ENCODE data around the gene ALKBH4.
"Not testable (repeated sequence)": the region's sequence is repeated elsewhere in the genome, so short reads cannot be mapped to it uniquely, and the experiment has no call there.

ALKBH4 gene

GRCh38 chr7:102464577-102465280 is at the start of gene ALKBH4, which contains the start of gene LRWD1:
TSS of gene ALKBH4 (minus strand) at chr7:102464863. CDS start at chr7:102464836, 27 bp downstream.
TSS of gene LRWD1 (plus strand) at chr7:102464984. CDS start at chr7:102465081, 97 bp downstream.
- intact Hi-C loops (cut with DNase I): loop anchor here (5.0 kb wide), 1 partner anchor 67 kb away; the partner anchor contains the start of gene PRKRIP1

GRCh38 chr7:102512642-102513221 is 48.1 kb upstream of the ALKBH4 start:
- intact Hi-C loops (cut with DNase I): not testable (repeated sequence)
- peak in 33 of 42 donors; percentile 4 to 84 (median 28) for DNase-seq

More at GRCh38 chr7:102464577-102465280, at the start of gene ALKBH4, which contains the start of gene LRWD1:
- peak; percentile 80 to 96 (median 93) for DNase-seq

- intact Hi-C loops (cut with DNase I); DNase-seq: not testable (repeated sequence)
These were observed 47.3 kb upstream of the ALKBH4 start for GRCh38 chr7:102511860-102512522.

GRCh38 chr7:102510575-102510974 is 45.9 kb upstream of the ALKBH4 start:
- DNase-seq: peak in 3 of 42 donors; percentile 5 to 36 (median 16)
- intact Hi-C loops (cut with DNase I): not testable (repeated sequence)

GRCh38 chr7:102507410-102508088 is 42.9 kb upstream of the ALKBH4 start:
- DNase-seq: peak in 7 of 42 donors; percentile 3 to 23 (median 12)
- intact Hi-C loops (cut with DNase I): not testable (repeated sequence)

GRCh38 chr7:102505298-102506185 is 40.9 kb upstream of the ALKBH4 start:
- peak in 3 of 42 donors; percentile 6 to 8 (median 6) for DNase-seq
- intact Hi-C loops (cut with DNase I): not testable (repeated sequence)

- DNase-seq; intact Hi-C loops (cut with DNase I): not testable (repeated sequence)
These were observed 38.5 kb upstream of the ALKBH4 start for GRCh38 chr7:102503141-102503540.

- intact Hi-C loops (cut with DNase I): not testable (repeated sequence)
- peak in 6 of 42 donors; percentile 0 to 26 (median 4) for DNase-seq
These were observed 33.7 kb upstream of the ALKBH4 start for GRCh38 chr7:102498321-102498720.

- intact Hi-C loops (cut with DNase I): not testable (repeated sequence)
- peak in 3 of 42 donors; percentile 3 to 27 (median 4) for DNase-seq
These were observed 32.6 kb upstream of the ALKBH4 start for GRCh38 chr7:102497308-102497707.

GRCh38 chr7:102496861-102497260 is 32.2 kb upstream of the ALKBH4 start:
- intact Hi-C loops (cut with DNase I): not testable (repeated sequence)
- DNase-seq: peak in 4 of 42 donors; percentile 2 to 28 (median 4)

GRCh38 chr7:102494473-102495149 is 29.9 kb upstream of the ALKBH4 start:
- intact Hi-C loops (cut with DNase I); DNase-seq: not testable (repeated sequence)

- intact Hi-C loops (cut with DNase I): not testable (repeated sequence)
- peak in 4 of 42 donors; percentile 2 to 32 (median 9) for DNase-seq
These were observed 29.4 kb upstream of the ALKBH4 start for GRCh38 chr7:102494026-102494425.

- DNase-seq; intact Hi-C loops (cut with DNase I): not testable (repeated sequence)
These were observed 28.7 kb upstream of the ALKBH4 start for GRCh38 chr7:102493220-102493935.

- DNase-seq: peak in 7 of 42 donors; percentile 2 to 39 (median 5)
- intact Hi-C loops (cut with DNase I): not testable (repeated sequence)
These were observed 25.9 kb upstream of the ALKBH4 start for GRCh38 chr7:102490529-102491075.

- DNase-seq; intact Hi-C loops (cut with DNase I): not testable (repeated sequence)
These were observed 19.7 kb upstream of the ALKBH4 start for GRCh38 chr7:102484317-102484716.

- intact Hi-C loops (cut with DNase I): not testable (repeated sequence)
- DNase-seq: peak in 3 of 42 donors; percentile 1 to 7 (median 3)
These were observed 17.3 kb upstream of the ALKBH4 start for GRCh38 chr7:102481962-102482361.
